Measurements from ENCODE around the gene ADAMTS20. TPM values are rescaled to one million over a fixed set of nuclear protein-coding genes. Genes with fewer than 3 reads are reported as not detected.

Gene ADAMTS20
- total RNA-seq, 1 donor from 2014 or later: 0.19 TPM

DNA sequence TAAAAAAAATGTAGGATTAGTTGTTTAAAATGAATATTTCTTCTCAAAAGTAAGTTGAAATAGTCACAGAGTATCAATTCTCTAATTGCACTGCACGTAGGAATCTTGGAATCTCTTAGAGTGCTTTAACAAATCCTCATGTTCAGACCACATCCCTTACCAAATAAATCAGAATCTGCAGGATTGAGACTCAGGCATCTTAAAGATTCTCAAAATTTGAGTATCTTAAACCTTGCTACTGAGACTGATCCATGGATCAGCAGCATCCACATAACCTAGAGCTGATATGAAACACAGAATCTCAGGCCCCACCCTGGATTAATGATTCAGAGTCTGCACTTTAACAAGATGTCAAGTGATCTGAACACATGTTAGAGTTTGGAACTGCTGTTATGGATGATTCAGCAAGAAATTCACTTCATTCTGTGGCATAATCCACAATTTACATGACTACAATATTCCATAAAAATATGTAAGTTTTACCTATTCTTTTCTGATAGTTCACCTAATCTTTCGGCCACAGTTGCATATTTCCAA is 58.7 kb downstream of the ADAMTS20 start:
- Mint-ChIP-seq H3K27me3 (no peaks in the 10 kb centered on the region), H3K9me3 (ENCODE audit: low read depth) (no peaks in the 10 kb centered on the region), H3K4me3 (ENCODE audit: low read depth) (no peak overlapping the region), H3K4me1 (ENCODE audit: low read depth) (no peaks in the 10 kb centered on the region), H3K27ac (no peak overlapping the region), H3K36me3 (ENCODE audit: insufficient read depth) (no peaks in the 10 kb centered on the region)
- DNase-seq (ENCODE audit: low spot score, unreplicated experiment): no peak
- TF ChIP-seq, protein P1, sequence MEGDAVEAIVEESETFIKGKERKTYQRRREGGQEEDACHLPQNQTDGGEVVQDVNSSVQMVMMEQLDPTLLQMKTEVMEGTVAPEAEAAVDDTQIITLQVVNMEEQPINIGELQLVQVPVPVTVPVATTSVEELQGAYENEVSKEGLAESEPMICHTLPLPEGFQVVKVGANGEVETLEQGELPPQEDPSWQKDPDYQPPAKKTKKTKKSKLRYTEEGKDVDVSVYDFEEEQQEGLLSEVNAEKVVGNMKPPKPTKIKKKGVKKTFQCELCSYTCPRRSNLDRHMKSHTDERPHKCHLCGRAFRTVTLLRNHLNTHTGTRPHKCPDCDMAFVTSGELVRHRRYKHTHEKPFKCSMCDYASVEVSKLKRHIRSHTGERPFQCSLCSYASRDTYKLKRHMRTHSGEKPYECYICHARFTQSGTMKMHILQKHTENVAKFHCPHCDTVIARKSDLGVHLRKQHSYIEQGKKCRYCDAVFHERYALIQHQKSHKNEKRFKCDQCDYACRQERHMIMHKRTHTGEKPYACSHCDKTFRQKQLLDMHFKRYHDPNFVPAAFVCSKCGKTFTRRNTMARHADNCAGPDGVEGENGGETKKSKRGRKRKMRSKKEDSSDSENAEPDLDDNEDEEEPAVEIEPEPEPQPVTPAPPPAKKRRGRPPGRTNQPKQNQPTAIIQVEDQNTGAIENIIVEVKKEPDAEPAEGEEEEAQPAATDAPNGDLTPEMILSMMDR (IDR thresholded peaks at IDR 0.05; ENCODE audit: unreplicated experiment): no peak

DNA sequence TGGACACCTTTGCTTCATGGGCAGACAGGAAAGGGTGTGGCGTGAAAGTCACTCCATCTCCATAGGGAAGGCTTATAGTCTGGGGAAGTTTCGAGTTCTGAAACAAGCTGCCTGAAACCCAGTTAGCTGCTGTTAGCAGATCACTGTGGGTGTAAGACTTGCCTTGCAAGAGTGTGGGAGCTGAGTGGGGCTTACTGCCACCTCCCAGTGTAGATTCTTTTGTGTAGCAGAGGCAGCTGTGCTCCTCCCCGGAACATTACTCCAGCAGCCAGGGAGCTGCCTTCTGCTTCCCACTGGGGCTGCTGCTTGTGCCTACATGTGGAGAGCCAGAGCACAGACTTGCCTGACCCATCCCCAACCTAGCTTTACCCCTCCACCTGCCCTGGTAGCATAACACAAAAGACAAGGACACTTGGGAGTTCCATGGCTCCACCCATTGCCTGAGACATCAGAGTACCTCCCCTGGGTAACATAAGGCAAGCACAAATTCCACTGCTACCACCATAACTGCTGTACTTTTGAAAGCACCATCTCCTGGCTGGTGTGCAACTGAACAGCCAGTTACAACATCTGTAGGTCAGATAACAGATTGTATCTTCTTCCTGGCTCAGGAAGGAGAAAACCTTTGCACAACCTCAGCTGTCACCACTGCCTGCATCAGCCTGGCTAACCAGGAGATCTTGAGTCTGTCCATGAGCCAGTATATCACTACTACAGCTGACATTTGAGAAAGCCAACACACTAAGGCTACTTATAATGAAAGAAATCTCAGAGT is 69.5 kb downstream of the ADAMTS20 start:
- DNase-seq (ENCODE audit: low spot score, unreplicated experiment): no peak
- Mint-ChIP-seq H3K9me3 (ENCODE audit: low read depth) (peaks cover 10% of the 10 kb centered on the region), H3K36me3 (ENCODE audit: insufficient read depth) (no peaks in the 10 kb centered on the region), H3K27me3 (no peaks in the 10 kb centered on the region), H3K27ac (no peak overlapping the region), H3K4me3 (ENCODE audit: low read depth) (no peak overlapping the region), H3K4me1 (ENCODE audit: low read depth) (no peaks in the 10 kb centered on the region)
- TF ChIP-seq, protein P1 (IDR thresholded peaks at IDR 0.05; ENCODE audit: unreplicated experiment): no peak

DNA sequence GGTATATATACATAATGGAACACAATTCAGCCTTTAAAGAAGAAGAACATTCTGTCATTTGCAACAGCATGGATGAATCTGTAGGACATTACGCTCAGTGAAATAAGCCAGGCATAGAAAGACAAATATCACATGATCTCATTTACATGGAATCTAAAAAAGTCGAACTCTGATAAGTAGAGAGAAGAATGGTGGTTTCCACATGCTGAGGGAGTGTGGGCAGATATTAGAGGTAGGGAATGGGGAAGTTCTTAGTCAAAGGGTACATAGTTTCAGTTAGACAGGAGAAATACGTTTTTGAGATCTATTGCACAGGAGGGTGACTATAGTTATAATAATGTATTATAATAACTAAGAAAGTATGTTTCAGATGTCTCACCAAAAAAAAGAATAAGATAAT is 71.4 kb downstream of the ADAMTS20 start:
- Mint-ChIP-seq H3K27ac (peak overlapping the region; percentile 53), H3K9me3 (ENCODE audit: low read depth) (peaks cover 8% of the 10 kb centered on the region), H3K36me3 (ENCODE audit: insufficient read depth) (no peaks in the 10 kb centered on the region), H3K4me3 (ENCODE audit: low read depth) (no peak overlapping the region), H3K4me1 (ENCODE audit: low read depth) (no peaks in the 10 kb centered on the region), H3K27me3 (no peaks in the 10 kb centered on the region)
- TF ChIP-seq, protein P1 (IDR thresholded peaks at IDR 0.05; ENCODE audit: unreplicated experiment): no peak
- no peak for DNase-seq (ENCODE audit: low spot score, unreplicated experiment)

DNA sequence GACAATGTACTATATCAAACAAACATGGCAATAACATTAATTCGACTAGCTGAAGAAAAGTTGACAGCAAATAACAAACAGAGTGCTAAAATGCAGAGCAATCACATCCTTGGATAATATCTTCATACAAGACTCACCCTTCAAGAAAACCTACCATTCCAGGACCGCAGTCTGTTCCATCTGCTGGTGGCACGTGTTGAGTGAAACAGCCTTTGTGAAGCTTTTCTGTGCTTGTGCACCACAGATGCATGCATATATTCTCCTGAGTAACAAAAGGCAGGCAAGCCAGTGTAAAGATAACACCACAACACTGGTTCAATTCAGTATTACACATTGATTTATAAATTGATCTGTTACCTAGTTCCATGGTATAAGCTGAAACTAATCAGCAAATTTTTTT is 89.3 kb downstream of the ADAMTS20 start:
- no peaks in the 10 kb centered on the region for H3K27me3 Mint-ChIP-seq
- H3K4me1 Mint-ChIP-seq (ENCODE audit: low read depth): peaks cover 3% of the 10 kb centered on the region
- no peak for DNase-seq (ENCODE audit: low spot score, unreplicated experiment)
- no peak overlapping the region for H3K4me3 Mint-ChIP-seq (ENCODE audit: low read depth)
- TF ChIP-seq, protein P1 (IDR thresholded peaks at IDR 0.05; ENCODE audit: unreplicated experiment): no peak
- H3K36me3 Mint-ChIP-seq (ENCODE audit: insufficient read depth): no peaks in the 10 kb centered on the region
- H3K27ac Mint-ChIP-seq: no peak overlapping the region
- no peaks in the 10 kb centered on the region for H3K9me3 Mint-ChIP-seq (ENCODE audit: low read depth)

DNA sequence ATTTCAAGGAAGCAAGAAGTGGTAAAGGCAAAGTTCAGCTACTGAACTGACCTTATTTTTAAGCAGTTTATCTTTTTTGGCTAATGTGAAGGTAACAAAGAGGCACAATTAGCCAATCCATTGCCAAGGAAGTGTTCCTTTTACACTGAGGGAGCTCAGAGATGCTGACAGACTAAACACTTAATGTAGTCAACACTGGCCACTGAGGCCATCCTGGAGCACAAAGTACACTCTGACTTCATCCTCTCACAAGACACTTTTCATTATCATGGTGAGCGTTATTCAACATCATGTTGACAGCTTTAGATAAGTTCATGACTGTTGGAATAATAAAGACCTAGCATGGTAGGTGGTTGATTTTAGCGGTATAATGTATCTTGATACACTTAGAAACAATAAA is 89.9 kb downstream of the ADAMTS20 start:
- Mint-ChIP-seq H3K27me3 (no peaks in the 10 kb centered on the region), H3K27ac (no peak overlapping the region), H3K4me3 (ENCODE audit: low read depth) (no peak overlapping the region), H3K4me1 (ENCODE audit: low read depth) (peaks cover 3% of the 10 kb centered on the region), H3K36me3 (ENCODE audit: insufficient read depth) (no peaks in the 10 kb centered on the region), H3K9me3 (ENCODE audit: low read depth) (peaks cover 6% of the 10 kb centered on the region)
- no peak for DNase-seq (ENCODE audit: low spot score, unreplicated experiment)
- TF ChIP-seq, protein P1 (IDR thresholded peaks at IDR 0.05; ENCODE audit: unreplicated experiment): no peak
